NCI-H2171 (cell line): Measurements from ENCODE around the gene LSR.
"Not testable (repeated sequence)": the region's sequence is repeated elsewhere in the genome, so short reads cannot be mapped to it uniquely, and the experiment has no call there.

Experiments
- DNase-seq: peaks from one replicate; lab custom pipeline; 2025; lab: John Stamatoyannopoulos, UW

Gene LSR

DNA sequence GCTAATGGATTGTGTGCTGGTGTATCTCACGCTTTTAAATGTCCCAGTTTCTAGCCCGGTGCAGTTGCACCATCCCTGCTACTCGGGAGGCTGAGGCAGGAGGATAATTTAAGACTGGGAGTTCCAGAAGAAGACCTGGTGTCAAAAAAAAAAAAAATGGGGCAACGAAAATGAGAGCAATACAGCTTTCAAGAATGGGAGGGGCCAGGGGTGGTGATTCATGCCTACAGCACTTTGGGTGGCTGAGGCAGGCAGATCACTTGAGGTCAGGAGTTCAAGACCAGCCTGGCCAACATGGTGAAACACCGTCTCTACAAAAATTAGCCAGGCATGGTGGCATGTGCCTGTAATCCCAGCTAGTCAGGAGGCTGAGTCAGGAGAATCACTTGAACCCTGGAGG, 37.3 kb downstream of the LSR start:
- DNase-seq, result not testable (repeated sequence)

DNA sequence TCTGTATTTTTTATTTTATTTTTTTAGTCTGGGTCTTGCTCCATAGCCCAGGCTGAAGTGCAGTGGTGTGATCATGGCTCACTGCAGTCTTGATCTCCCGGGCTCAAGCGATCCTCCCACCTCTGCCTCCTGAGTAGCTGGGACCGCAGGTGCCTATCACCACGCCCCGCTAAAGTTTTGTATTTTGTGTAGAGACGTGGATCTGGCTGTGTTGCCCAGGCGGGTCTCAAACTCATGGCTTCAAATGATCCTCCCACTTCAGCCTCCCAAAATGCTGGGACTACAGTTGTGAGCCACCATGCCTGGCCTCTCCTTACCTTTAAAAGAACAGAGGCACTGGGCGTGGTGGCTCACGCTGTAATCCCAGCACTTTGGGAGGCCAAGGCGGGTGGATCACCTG, 38.9 kb downstream of the LSR start:
- DNase-seq, result no peak

DNA sequence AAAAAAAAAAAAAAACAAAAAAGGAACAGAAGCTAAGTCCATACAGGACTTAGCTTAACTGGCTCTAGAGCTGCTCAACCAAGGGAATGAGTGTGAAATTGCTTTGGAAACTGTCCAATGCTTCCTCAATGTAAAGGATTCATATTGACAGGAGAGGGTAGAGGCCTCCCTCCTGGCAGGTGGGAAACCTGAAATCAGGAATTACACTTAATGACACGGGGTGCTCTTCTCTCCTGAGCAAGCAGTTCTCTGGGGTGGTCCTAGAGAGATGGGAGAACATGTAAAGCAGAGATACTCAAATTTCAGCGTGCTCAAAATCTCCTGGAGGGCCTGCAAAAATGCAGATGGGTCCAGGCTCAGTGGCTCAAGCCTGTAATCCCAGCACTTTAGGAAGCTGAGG, 39.5 kb downstream of the LSR start:
- no peak for DNase-seq

GRCh38 chr19:35288906-35289305, 40.1 kb downstream of the LSR start:
- DNase-seq, result no peak

DNA sequence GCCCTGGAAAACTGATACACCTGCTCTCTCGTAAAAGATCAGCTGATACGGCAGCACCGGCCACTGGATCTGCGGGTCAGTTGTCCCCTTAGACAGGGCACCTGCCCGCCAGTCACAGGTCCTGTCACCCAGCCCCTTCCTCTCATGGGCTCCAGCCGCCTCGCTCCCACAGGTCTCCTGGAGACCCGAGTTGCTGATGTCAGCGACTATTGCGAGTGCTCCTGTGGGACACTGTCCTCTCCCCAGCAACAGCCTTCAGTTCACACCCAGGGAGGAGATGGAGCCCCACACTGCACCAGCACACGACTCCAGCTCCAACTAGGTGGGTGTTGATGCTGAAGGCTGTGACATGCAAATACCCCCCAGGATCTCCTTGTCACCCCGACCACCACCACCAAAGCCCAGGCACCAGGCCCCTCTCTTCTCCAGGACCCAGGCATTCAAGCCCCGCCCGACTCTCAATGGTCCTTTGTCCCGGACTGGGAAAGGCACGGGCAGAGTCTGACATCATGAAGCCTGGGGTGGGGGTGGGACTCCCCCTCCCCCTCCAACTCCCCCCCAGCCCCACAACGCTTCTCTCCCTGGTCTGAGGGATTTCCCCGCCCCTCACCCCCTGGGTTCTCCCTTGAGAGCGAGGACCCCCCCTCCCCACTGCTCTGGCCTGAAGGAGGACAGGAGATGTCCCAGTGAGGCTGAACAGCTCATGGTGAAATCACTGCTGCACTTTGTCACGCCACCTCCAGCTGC, 41.8 kb downstream of the LSR start:
- no peak for DNase-seq

DNA sequence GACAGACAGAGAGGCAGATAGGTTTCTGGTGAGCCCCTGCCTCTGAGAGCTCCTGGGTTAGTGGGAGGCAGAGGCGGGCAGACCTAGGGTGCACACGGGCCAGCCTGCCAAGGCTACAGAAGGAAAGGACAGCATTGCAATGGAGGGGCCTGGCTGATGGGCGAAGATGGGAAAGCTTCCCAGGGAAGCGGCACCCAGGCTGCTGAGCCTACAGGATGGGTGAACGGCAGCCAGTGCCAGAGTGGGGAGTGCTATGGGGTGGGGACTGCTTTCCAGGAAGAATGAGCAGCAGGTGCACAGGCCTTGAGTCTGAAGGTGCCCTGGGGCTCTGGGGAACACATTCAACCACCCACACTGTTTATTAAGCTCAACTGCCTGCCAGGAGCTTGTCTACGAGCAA, 42.5 kb downstream of the LSR start:
- no peak for DNase-seq

GRCh38 chr19:35291916-35292315, 43.1 kb downstream of the LSR start, which contains the start of gene MAG:
Gene MAG (plus strand): TSS chr19:35292161. CDS start chr19:35295409, 3,248 bp downstream.
- no peak for DNase-seq

- DNase-seq, result no peak
These were observed 43.9 kb downstream of the LSR start for GRCh38 chr19:35292421-35293362.

DNA sequence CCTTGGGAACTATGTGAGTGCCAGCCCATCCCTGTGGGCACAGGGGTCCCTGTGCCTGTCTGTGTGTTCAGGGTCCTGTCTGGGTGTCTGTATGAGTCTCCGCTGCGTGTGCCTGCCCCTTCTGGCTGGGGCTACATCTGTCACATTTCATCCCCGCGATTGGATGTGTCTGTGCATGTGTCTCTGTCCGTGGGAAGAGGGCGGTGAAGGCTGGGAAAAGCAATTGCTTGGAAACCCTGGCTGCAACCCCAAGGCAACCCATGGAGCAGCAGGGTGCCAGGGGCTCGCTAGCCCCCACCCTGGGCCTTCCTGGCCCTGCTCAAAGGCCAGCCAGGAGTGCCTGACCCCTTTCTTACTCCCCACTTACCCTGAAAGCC, 44.5 kb downstream of the LSR start:
- DNase-seq, result no peak

DNA sequence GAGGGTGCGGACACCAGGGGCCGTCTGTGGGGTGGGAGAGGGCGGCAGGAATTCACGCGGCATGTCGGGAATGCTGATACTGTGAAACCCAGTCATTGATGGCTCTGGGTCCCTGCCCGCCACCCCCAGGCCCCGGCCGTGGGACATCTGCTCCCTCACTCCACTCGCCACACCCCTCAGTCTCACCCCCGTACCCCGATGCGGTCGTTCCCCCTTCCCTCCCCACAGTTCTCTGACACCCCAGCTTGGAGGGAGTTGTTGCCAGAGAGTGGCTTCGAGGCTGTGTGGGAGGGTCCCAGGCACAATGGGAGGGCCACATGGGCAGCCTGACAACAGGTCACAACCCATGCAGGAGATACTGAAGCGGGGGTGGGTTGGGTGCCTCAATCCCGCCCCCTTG, 45.0 kb downstream of the LSR start:
- no peak for DNase-seq

GRCh38 chr19:35294328-35294727, 45.5 kb downstream of the LSR start:
- DNase-seq, result no peak

GRCh38 chr19:35294859-35295791, 46.3 kb downstream of the LSR start:
- DNase-seq, result no peak

DNA sequence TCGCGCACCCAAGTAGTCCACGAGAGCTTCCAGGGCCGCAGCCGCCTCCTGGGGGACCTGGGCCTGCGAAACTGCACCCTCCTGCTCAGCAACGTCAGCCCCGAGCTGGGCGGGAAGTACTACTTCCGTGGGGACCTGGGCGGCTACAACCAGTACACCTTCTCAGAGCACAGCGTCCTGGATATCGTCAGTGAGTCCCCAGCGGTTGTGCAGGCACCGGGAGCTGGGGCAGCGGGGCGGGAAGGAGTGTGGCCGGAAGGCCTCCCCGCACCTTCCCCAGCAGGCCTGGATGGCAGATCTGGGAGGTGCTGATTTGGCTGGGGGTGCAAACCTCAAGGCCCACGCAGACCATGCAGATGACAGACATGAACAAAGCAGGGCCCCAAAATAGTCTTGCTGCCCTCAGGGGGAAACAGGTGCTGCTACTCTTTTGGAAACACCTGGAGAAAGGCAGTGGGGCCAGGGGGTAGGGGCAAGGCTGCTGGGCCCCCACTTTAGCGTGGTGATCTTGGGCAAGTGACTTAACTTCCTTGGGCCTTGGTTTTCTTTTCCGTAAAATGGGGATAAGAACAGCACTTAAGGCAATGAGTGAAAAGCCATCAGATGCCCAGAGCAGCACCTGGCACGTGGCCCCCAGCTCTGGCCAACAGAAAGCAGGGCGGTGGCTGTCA, 47.1 kb downstream of the LSR start:
- no peak for DNase-seq

- no peak for DNase-seq
These were observed 48.1 kb downstream of the LSR start for GRCh38 chr19:35296644-35297514.

GRCh38 chr19:35297515-35297848, 48.7 kb downstream of the LSR start:
- DNase-seq, result no peak

- DNase-seq, result no peak
These were observed 49.1 kb downstream of the LSR start for GRCh38 chr19:35297922-35298321.

DNA sequence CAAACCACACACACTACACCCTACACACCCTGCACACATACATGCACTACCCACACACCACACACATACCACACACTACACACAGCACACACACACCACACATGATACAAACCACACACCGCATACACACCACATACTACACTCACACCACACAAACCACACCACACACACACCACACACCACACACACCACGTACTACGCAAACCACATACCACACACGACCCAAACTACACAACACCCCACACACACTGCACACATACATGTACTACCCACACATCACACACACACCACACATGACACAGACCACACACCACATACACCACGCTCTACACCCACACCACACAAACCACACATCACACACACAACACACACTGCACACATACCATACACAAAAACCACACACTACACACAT, 49.8 kb downstream of the LSR start:
- DNase-seq, result no peak

- no peak for DNase-seq
These were observed 50.9 kb downstream of the LSR start for GRCh38 chr19:35299523-35300338.

DNA sequence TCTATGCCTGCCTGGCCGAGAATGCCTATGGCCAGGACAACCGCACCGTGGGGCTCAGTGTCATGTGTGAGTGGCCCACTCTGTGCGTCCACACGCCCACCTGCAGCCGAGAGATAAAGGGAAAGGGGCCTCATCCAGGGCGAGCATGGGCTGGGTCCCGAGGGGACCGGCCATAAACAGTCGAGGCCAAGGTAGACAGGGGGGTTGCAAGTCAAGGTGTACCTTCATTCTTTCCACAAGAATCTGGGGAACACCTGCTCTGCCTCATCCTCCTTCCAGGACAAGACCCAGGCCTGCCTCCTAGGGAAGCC, 51.5 kb downstream of the LSR start:
- no peak for DNase-seq

DNA sequence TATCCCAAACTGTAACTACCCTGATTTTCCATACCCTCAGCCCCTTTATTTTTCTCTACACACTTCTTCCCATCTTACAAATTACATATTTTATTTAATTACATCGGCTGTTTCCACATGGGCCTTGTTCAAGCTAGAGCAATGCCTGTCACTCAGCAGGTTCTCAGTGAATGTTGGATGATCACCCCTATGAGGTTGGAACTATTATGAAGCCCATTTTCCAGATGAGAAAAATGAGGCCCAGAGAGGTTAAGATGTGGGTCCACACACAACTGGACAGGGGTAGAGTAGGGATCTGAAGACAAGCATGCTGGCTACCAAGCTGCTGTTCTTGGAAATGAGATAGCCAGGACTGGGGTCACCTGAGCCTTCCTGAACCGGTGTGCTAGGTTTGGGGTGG, 53.2 kb downstream of the LSR start:
- DNase-seq, result no peak
